HCT116 (cell line): ENCODE results near the gene SEPTIN6.

Experiments
- CTCF ChIP-seq, 3 experiments: fragments of 200-600 bp in 1 of 3; sonication (generic) in 1 of 3; IDR thresholded peaks in 2 of 3; conservative IDR thresholded peaks in 1 of 3; 2 replicates each; pipeline ENCODE4 v1.5.1; 2012 to 2017; ENCODE audit warnings: low read depth in 2 of 3, low read length in 2 of 3, antibody characterized with exemption in 1 of 3, borderline replicate concordance in 1 of 3, control low read depth in 1 of 3, mild to moderate bottlenecking in 1 of 3, mixed read lengths in 1 of 3, mixed run types in 1 of 3, moderate library complexity in 1 of 3; ENCODE audit not compliant: insufficient read depth in 1 of 3
- JUND ChIP-seq: IDR thresholded peaks from 2 replicates; pipeline ENCODE4 v1.6.1; 2012

GRCh38 chrX:119646515-119646914 is 46.5 kb downstream of the SEPTIN6 start:
- no peak for TF ChIP-seq CTCF (IDR thresholded peaks at IDR 0.05 in 2 of 3, conservative IDR thresholded peaks at IDR 0.05 in 1 of 3; ENCODE audit: borderline replicate concordance in 1 of 3, insufficient read depth in 1 of 3, low read depth in 2 of 3, low read length in 2 of 3)
- TF ChIP-seq JUND = no peak
